Iris pigment epithelial cell (primary cell): Measurements from ENCODE around the gene BHLHA15.

Experiments
- DNase-seq: peaks from one replicate; pipeline ENCODE4 v3.0.0-alpha.2; 2011; ENCODE audit warnings: low read depth

BHLHA15 gene

GRCh38 chr7:98187138-98187502, 24.1 kb upstream of the BHLHA15 start:
- peak; percentile 25 for DNase-seq

GRCh38 chr7:98189559-98189958, 21.7 kb upstream of the BHLHA15 start:
- no peak for DNase-seq

GRCh38 chr7:98191668-98192431, 19.4 kb upstream of the BHLHA15 start:
- DNase-seq = no peak

- DNase-seq = no peak
Measured at GRCh38 chr7:98192781-98193457, 18.3 kb upstream of the BHLHA15 start.

GRCh38 chr7:98193474-98194180, 17.6 kb upstream of the BHLHA15 start:
- no peak for DNase-seq

- no peak for DNase-seq
Measured at GRCh38 chr7:98194186-98194585, 17.1 kb upstream of the BHLHA15 start.

GRCh38 chr7:98194672-98195457, 16.4 kb upstream of the BHLHA15 start:
- DNase-seq = peak; percentile 14

- DNase-seq = no peak
Measured at GRCh38 chr7:98196706-98197605, 14.3 kb upstream of the BHLHA15 start.

- DNase-seq = peak; percentile 37
Measured at GRCh38 chr7:98199131-98199530, 12.1 kb upstream of the BHLHA15 start.

- DNase-seq = no peak
Measured at GRCh38 chr7:98200364-98200763, 10.9 kb upstream of the BHLHA15 start.

GRCh38 chr7:98202367-98203195, 8.7 kb upstream of the BHLHA15 start:
- no peak for DNase-seq

- no peak for DNase-seq
Measured at GRCh38 chr7:98203261-98203963, 7.8 kb upstream of the BHLHA15 start.

GRCh38 chr7:98203964-98204605, 7.2 kb upstream of the BHLHA15 start:
- no peak for DNase-seq

GRCh38 chr7:98204670-98205069, 6.6 kb upstream of the BHLHA15 start:
- no peak for DNase-seq

- DNase-seq = no peak
Measured at GRCh38 chr7:98205162-98205845, 5.9 kb upstream of the BHLHA15 start.

GRCh38 chr7:98206451-98207330, 4.5 kb upstream of the BHLHA15 start:
- DNase-seq = no peak

GRCh38 chr7:98209166-98209920, 1.9 kb upstream of the BHLHA15 start:
- DNase-seq = no peak
